Lung (tissue), 12 donors: ENCODE results near the gene RPLP1. TPM values are rescaled to one million over a fixed set of nuclear protein-coding genes. Genes with fewer than 3 reads are reported as not detected.

Experiments
- ATAC-seq: fragments of 200-7000 bp; cut with Tn5 transposase; one replicate; pipeline ENCODE4 v1.9.1; 2020; ENCODE audit warnings: moderate number of reproducible peaks; ENCODE audit not compliant: insufficient read depth, low FRiP score
- DNase-seq, 3 donors: peaks; one replicate each; pipeline ENCODE4 v3.0.0-alpha.2; 2013 to 2017
- H3K27ac ChIP-seq, 2 donors: one replicate each; pipeline ENCODE4 v1.5.1; 2013; ENCODE audit warnings: mild to moderate bottlenecking in 2 of 2, moderate library complexity in 2 of 2, control low read depth in 1 of 2, inconsistent platforms in 1 of 2, low read depth in 1 of 2, low read length in 1 of 2
- H3K27me3 ChIP-seq, 3 donors: one replicate each; pipeline ENCODE4 v1.5.1; 2013; ENCODE audit warnings: low read length in 2 of 3; ENCODE audit not compliant: control insufficient read depth in 3 of 3, insufficient read depth in 3 of 3
- H3K36me3 ChIP-seq, 4 donors: one replicate each; pipeline ENCODE4 v1.5.1; 2013; ENCODE audit warnings: low read length in 4 of 4, mild to moderate bottlenecking in 1 of 4, moderate library complexity in 1 of 4; ENCODE audit not compliant: control insufficient read depth in 4 of 4, insufficient read depth in 4 of 4
- H3K4me1 ChIP-seq, 5 donors: one replicate each; pipeline ENCODE4 v1.5.1; 2013; ENCODE audit warnings: low read length in 5 of 5, mild to moderate bottlenecking in 2 of 5, moderate library complexity in 1 of 5; ENCODE audit not compliant: control insufficient read depth in 5 of 5, insufficient read depth in 5 of 5
- H3K4me3 ChIP-seq: one replicate; pipeline ENCODE4 v1.5.1; 2013; ENCODE audit warnings: mild to moderate bottlenecking, control low read depth, moderate library complexity
- H3K9ac ChIP-seq, 2 donors: one replicate each; pipeline ENCODE4 v1.5.1; 2013; ENCODE audit warnings: low read length in 2 of 2, control low read depth in 1 of 2; ENCODE audit not compliant: insufficient read depth in 1 of 2
- H3K9me3 ChIP-seq, 4 donors: one replicate each; pipeline ENCODE4 v1.5.1; 2013; ENCODE audit warnings: low read length in 3 of 4, mild to moderate bottlenecking in 1 of 4, moderate library complexity in 1 of 4; ENCODE audit not compliant: control insufficient read depth in 4 of 4, insufficient read depth in 3 of 4
- CTCF ChIP-seq: IDR thresholded peaks from 2 replicates; pipeline ENCODE4 v1.5.1; 2012; ENCODE audit warnings: mild to moderate bottlenecking; ENCODE audit errors: control extremely low read depth, extremely low read depth
- WGBS, 2 donors: extraction: QIAGEN DNeasy Blood & Tissue Kit; methylation state at CpG; one replicate each; pipeline ENCODE4 v1.1.7; 2013; 5-methylcytosine and 5-hydroxymethylcytosine counted together
- polyA plus RNA-seq, 2 donors: library from polyadenylated mRNA; stranded (reverse); fragments of 200-250 nt; gene quantifications; one replicate each; pipeline ENCODE4 v1.2.1, GENCODE V29; 2013
- total RNA-seq, 2 donors: library from RNA; depleted of rRNA in 1 of 2; stranded (reverse); fragments of >200 nt in 1 of 2; gene quantifications; one replicate each; pipeline ENCODE4 v1.2.1, GENCODE V29; 2014 to 2021
- donor health status: control.
- donor health status: control.
- donor health status: Bipolar disorder and iron deficiency.
- donor health status: healthy.
- donor health status: DM: yes; HTN: yes; CAD: no.

RPLP1 gene
- total and polyA plus RNA-seq, 4 donors = 201 to 2,405 (median 1,545) TPM

DNA sequence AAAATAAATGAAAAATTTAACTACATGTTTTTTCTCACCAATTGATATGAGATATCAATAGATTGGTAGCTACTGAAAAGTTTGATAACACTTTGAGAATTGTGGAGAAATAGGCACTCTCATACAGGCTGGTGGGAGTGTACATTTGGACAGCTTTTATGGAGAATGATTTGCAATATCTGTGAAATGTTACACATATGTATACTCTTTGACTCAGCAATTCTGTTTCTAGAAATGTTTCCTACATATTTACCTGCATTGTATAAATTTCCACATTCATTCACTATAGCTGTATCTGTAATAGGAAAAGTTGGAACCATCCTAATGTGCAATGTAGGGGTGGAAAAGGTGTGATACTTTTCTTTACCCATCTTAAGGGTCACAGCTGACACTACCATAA, 40.3 kb upstream of the RPLP1 start:
- TF ChIP-seq CTCF = no peak
- Histone ChIP-seq H3K4me3 (no peak overlapping the region), H3K27me3 (no peaks in the 10 kb centered on the region), H3K9me3 (no peaks in the 10 kb centered on the region), H3K27ac (no peak overlapping the region), H3K9ac (no peak overlapping the region), H3K36me3 (peaks cover 0 to 3% (median 0%) of the 10 kb centered on the region in 4 donors), H3K4me1 (peaks cover 0 to 8% (median 0%) of the 10 kb centered on the region in 5 donors)
- ATAC-seq = no peak
- DNase-seq = no peak

DNA sequence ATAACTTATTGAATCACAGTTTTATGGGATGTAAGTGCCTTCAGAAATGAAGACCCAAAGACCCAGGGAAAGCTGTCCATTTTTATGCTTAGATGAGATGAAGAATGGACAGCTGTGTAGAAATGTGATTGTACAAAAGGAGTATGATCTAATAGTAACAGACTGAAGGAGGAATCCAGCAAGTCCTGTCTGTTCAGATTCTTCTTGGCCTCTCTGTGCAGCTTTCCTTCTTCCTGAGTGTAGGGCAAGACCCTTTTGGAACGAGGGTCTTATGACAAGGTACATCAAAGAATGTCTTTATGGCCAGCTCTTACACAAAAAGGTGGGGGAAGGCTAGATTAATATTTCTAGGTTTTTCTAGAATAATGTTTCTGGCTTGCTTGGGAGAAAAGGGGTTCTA, 39.9 kb upstream of the RPLP1 start:
- TF ChIP-seq CTCF = no peak
- DNase-seq (no peak), ATAC-seq (no peak)
- Histone ChIP-seq H3K36me3 (peaks cover 0 to 3% (median 0%) of the 10 kb centered on the region in 4 donors), H3K4me3 (no peak overlapping the region), H3K9ac (no peak overlapping the region), H3K9me3 (no peaks in the 10 kb centered on the region), H3K27ac (no peak overlapping the region), H3K27me3 (no peaks in the 10 kb centered on the region), H3K4me1 (peaks cover 0 to 8% (median 0%) of the 10 kb centered on the region in 5 donors)
- 83 to 89% methylated on average over 1 of the region's 1 CpG for WGBS, 2 donors

DNA sequence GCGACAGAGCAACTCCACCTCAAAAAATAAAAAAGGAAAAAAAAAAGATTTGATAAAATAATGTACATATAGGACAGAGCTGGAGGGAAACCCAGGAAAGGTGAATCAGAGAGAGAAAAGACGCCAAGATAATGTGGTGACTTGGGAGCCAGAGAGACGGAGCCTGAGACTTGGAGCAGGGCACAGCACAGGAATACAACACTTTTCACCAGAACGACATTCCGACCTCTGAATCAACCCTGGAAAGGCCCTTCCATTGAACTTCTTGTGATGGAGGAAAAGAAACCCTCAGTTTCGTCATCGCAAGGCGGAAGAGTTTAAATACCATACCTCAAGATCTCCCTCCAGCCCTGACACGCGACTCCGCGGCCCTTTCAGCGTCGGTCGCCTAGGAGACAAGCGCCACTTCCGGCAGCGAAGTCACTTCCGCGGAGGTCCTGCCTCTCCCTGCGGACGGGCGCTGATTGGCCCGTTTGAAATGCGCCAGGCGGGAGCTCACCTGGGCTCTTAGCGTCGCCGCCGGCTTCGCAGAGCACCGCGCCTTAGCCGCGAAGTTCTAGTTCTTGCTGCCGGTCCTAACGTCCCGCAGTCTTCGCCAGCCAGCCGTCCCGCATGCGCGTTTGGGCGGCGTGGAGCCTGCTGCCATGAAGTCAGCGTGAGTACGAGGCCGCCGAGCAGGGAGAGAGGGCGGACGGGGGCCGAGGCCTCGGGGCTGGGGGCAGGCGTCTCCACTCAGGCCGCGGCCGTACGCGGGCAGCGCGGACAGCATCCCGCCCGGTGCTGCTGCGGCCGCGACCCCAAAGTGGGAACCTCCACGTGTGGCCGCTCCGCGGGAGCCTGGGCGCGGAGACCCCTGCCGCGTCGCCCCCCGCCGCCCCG, 38.6 kb upstream of the RPLP1 start, which contains the start of gene KIF23:
KIF23 (plus strand) TSS at position 528 of the 879 bp plus-strand sequence; CDS start at position 645, 117 bp downstream.
- TF ChIP-seq CTCF = no peak
- peak within 1 kb of the TSS; percentile 60 for H3K4me3 ChIP-seq
- H3K9ac ChIP-seq = peak within 1 kb of the TSS in 1 of 2 donors; percentile 85
- H3K4me1 ChIP-seq = peaks cover 0 to 8% (median 0%) of the 10 kb centered on the region in 5 donors
- H3K27ac ChIP-seq = peak within 1 kb of the TSS in 1 of 2 donors; percentile 41
- no peaks in the 10 kb centered on the region for H3K27me3 ChIP-seq
- ATAC-seq = peak; percentile 89
- 2% methylated on average over 63 to 78 of the region's 78 CpGs for WGBS, 2 donors
- H3K36me3 ChIP-seq = peaks cover 0 to 3% (median 0%) of the 10 kb centered on the region in 4 donors
- DNase-seq = peak; percentile 94 to 96 (median 94)
- H3K9me3 ChIP-seq = no peaks in the 10 kb centered on the region
